Peyer's patch (tissue), 4 donors: ENCODE data around the gene HOXD10. TPM values are rescaled to one million over a fixed set of nuclear protein-coding genes. Genes with fewer than 3 reads are reported as not detected.

Experiments used
- DNase-seq, 3 donors: peaks; one replicate each; pipeline ENCODE4 v3.0.0-alpha.2; 2017 to 2019
- H3K27ac ChIP-seq, 4 donors: fragments of 200-600 bp; sonication (generic); one replicate each; pipeline ENCODE4 v1.5.1; 2016 to 2019
- H3K27me3 ChIP-seq, 2 donors: fragments of 200-600 bp; sonication (generic); one replicate each; pipeline ENCODE4 v1.5.1; 2019
- H3K36me3 ChIP-seq, 3 donors: fragments of 200-600 bp; sonication (generic); one replicate each; pipeline ENCODE4 v1.5.1; 2016 to 2019
- H3K4me1 ChIP-seq, 4 donors: fragments of 200-600 bp; sonication (generic); one replicate each; pipeline ENCODE4 v1.5.1; 2016 to 2019
- H3K4me3 ChIP-seq, 4 donors: fragments of 200-600 bp; sonication (generic); 1 replicate in 3 of 4; 2 replicates in 1 of 4; pipeline ENCODE4 v1.5.1; 2016 to 2019; ENCODE audit warnings: mild to moderate bottlenecking in 1 of 4
- H3K9me3 ChIP-seq, 4 donors: fragments of 200-600 bp; sonication (generic); one replicate each; pipeline ENCODE4 v1.5.1; 2016 to 2019; ENCODE audit warnings: mild to moderate bottlenecking in 1 of 4
- POLR2A ChIP-seq, 2 donors: fragments of 450-650 bp; IDR thresholded peaks; one replicate each; pipeline ENCODE4 v1.5.1; 2017; ENCODE audit warnings: antibody characterized with exemption in 2 of 2, mild to moderate bottlenecking in 2 of 2, moderate library complexity in 2 of 2
- total RNA-seq, 4 donors: library from RNA; depleted of rRNA; stranded (reverse); fragments of >200 nt; gene quantifications; one replicate each; pipeline ENCODE4 v1.1.0, GENCODE V29; 2016
- TF ChIP-seq, protein P1 (sequence below), 6 experiments: fragments of 450-650 bp in 4 of 6; fragments of 200-600 bp in 2 of 6; sonication (generic) in 1 of 6; IDR thresholded peaks; one replicate each; pipeline ENCODE4 v1.5.1; 2017 to 2019; ENCODE audit warnings: antibody characterized with exemption in 6 of 6, mild to moderate bottlenecking in 3 of 6, moderate library complexity in 1 of 6

HOXD10 gene
- total RNA-seq, 4 donors from 2014 or later: not detected

DNA sequence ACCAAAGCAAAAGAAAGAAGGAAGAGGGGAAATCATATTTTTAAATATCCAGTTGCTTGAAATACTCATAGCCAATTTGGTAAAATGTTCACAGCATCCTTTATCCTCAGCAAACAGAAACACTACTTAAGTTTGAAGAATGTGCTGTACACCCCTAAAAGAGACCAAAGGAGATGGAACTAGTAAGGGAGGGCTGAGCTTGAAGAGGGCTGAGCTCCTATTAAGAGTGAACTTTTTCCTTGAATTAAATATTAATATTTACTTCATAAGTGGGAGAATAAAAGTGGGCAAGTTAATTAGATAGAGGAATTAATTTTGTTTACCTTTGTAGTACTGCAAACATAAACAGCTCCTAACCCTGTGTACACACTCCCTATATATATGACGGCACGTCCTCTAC, 39.8 kb upstream of the HOXD10 start:
- Histone ChIP-seq H3K36me3 (no peaks in the 10 kb centered on the region), H3K4me1 (peaks cover 0 to 15% (median 0%) of the 10 kb centered on the region in 4 donors), H3K4me3 (no peak overlapping the region), H3K27me3 (peaks cover 0 to 85% of the 10 kb centered on the region in 2 donors), H3K27ac (no peak overlapping the region), H3K9me3 (peaks cover 0 to 18% (median 0%) of the 10 kb centered on the region in 4 donors)
- TF ChIP-seq, protein P1, sequence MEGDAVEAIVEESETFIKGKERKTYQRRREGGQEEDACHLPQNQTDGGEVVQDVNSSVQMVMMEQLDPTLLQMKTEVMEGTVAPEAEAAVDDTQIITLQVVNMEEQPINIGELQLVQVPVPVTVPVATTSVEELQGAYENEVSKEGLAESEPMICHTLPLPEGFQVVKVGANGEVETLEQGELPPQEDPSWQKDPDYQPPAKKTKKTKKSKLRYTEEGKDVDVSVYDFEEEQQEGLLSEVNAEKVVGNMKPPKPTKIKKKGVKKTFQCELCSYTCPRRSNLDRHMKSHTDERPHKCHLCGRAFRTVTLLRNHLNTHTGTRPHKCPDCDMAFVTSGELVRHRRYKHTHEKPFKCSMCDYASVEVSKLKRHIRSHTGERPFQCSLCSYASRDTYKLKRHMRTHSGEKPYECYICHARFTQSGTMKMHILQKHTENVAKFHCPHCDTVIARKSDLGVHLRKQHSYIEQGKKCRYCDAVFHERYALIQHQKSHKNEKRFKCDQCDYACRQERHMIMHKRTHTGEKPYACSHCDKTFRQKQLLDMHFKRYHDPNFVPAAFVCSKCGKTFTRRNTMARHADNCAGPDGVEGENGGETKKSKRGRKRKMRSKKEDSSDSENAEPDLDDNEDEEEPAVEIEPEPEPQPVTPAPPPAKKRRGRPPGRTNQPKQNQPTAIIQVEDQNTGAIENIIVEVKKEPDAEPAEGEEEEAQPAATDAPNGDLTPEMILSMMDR (IDR thresholded peaks at IDR 0.05): no peak
- no peak for TF ChIP-seq POLR2A (IDR thresholded peaks at IDR 0.05)
- no peak for DNase-seq

GRCh38 chr2:176078541-176079284, 37.9 kb upstream of the HOXD10 start:
- peaks cover 0 to 15% (median 0%) of the 10 kb centered on the region in 4 donors for H3K4me1 ChIP-seq
- peaks cover 0 to 35% (median 0%) of the 10 kb centered on the region in 4 donors for H3K9me3 ChIP-seq
- no peak overlapping the region for H3K4me3 ChIP-seq
- H3K27me3 ChIP-seq: peaks cover 0 to 85% of the 10 kb centered on the region in 2 donors
- no peak for TF ChIP-seq POLR2A (IDR thresholded peaks at IDR 0.05)
- TF ChIP-seq, protein P1 (IDR thresholded peaks at IDR 0.05): no peak
- H3K27ac ChIP-seq: no peak overlapping the region
- H3K36me3 ChIP-seq: no peaks in the 10 kb centered on the region
- no peak for DNase-seq

DNA sequence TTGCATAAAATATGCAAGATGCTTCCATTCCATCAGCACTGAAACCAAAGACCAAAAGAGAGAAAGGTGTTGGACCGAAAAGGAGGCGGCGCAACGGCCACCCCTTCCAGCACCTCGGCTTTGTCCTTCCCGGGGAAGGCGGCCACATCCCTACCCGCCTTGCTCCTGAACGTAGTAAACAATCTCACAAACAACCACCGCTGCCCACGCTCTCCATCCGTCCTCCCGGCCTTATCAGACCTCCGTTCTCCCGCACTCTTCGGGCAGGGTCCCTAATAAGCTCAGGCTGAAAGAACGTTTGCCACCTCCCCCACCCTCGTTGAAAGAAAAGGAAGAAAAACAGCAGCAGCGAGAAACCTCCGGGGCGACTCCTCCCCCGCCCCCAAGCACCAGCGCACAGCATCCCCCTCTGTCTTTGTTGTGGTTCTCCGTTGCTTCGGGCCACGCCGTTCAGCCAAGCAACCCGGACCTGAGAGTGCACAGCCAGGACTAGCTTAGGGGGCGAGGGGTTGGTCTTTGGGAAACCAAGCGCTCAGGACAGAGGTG, 37.2 kb upstream of the HOXD10 start:
- peak overlapping the region in 1 of 4 donors; percentile 40 for H3K4me3 ChIP-seq
- no peak overlapping the region for H3K27ac ChIP-seq
- H3K27me3 ChIP-seq: peaks cover 0 to 83% of the 10 kb centered on the region in 2 donors
- TF ChIP-seq POLR2A (IDR thresholded peaks at IDR 0.05): no peak
- TF ChIP-seq, protein P1 (IDR thresholded peaks at IDR 0.05): no peak
- peaks cover 0 to 15% (median 0%) of the 10 kb centered on the region in 4 donors for H3K4me1 ChIP-seq
- H3K36me3 ChIP-seq: no peaks in the 10 kb centered on the region
- peaks cover 0 to 35% (median 0%) of the 10 kb centered on the region in 4 donors for H3K9me3 ChIP-seq
- DNase-seq: no peak

GRCh38 chr2:176079831-176080539, 36.6 kb upstream of the HOXD10 start:
- peak overlapping the region in 2 of 4 donors; percentile 40 to 44 for H3K4me3 ChIP-seq
- H3K27me3 ChIP-seq: peaks cover 0 to 82% of the 10 kb centered on the region in 2 donors
- H3K27ac ChIP-seq: no peak overlapping the region
- TF ChIP-seq, protein P1 (IDR thresholded peaks at IDR 0.05): peak in 4 of 6 experiments; percentile 40 to 52 (median 46)
- TF ChIP-seq POLR2A (IDR thresholded peaks at IDR 0.05): no peak
- peaks cover 0 to 15% (median 0%) of the 10 kb centered on the region in 4 donors for H3K4me1 ChIP-seq
- peak in 1 of 3 donors; percentile 58 for DNase-seq
- peaks cover 0 to 35% (median 0%) of the 10 kb centered on the region in 4 donors for H3K9me3 ChIP-seq
- no peaks in the 10 kb centered on the region for H3K36me3 ChIP-seq

GRCh38 chr2:176080540-176081375, 35.8 kb upstream of the HOXD10 start:
- no peaks in the 10 kb centered on the region for H3K36me3 ChIP-seq
- H3K4me3 ChIP-seq: peak overlapping the region in 2 of 4 donors; percentile 40 to 44
- peaks cover 0 to 82% of the 10 kb centered on the region in 2 donors for H3K27me3 ChIP-seq
- TF ChIP-seq, protein P1 (IDR thresholded peaks at IDR 0.05): no peak
- TF ChIP-seq POLR2A (IDR thresholded peaks at IDR 0.05): no peak
- peak in 1 of 3 donors; percentile 64 for DNase-seq
- peaks cover 0 to 35% (median 0%) of the 10 kb centered on the region in 4 donors for H3K9me3 ChIP-seq
- H3K4me1 ChIP-seq: peaks cover 0 to 15% (median 0%) of the 10 kb centered on the region in 4 donors
- H3K27ac ChIP-seq: no peak overlapping the region
